HG03064 (cell line): ENCODE data around the gene ANKRD52.
"Not testable (repeated sequence)": the region's sequence is repeated elsewhere in the genome, so short reads cannot be mapped to it uniquely, and the experiment has no call there.

Experiments
- ATAC-seq: cut with Tn5 transposase; IDR thresholded peaks from one replicate; pipeline ENCODE4 v1.9.1; 2021; ENCODE audit warnings: low read depth; ENCODE audit not compliant: unreplicated experiment

Gene ANKRD52

GRCh38 chr12:56258068-56258819, at the start of gene ANKRD52:
ANKRD52 (minus strand) TSS chr12:56258384; CDS start chr12:56258269, 115 bp downstream.
- ATAC-seq, result peak; percentile 80

GRCh38 chr12:56307221-56307965, 49.2 kb upstream of the ANKRD52 start:
- no peak for ATAC-seq

GRCh38 chr12:56304872-56305590, 46.8 kb upstream of the ANKRD52 start:
- no peak for ATAC-seq

- no peak for ATAC-seq
These were observed 46.1 kb upstream of the ANKRD52 start for GRCh38 chr12:56304276-56304675.

GRCh38 chr12:56300644-56301464, 42.7 kb upstream of the ANKRD52 start:
- ATAC-seq, result no peak

GRCh38 chr12:56299853-56300643, 41.9 kb upstream of the ANKRD52 start, which contains the start of gene CS:
CS (minus strand) TSS chr12:56300330; CDS start chr12:56300201, 129 bp downstream.
- peak; percentile 87 for ATAC-seq

GRCh38 chr12:56299308-56299852, 41.2 kb upstream of the ANKRD52 start:
- no peak for ATAC-seq

GRCh38 chr12:56298828-56299227, 40.6 kb upstream of the ANKRD52 start:
- no peak for ATAC-seq

- no peak for ATAC-seq
These were observed 39.2 kb upstream of the ANKRD52 start for GRCh38 chr12:56297400-56297799.

GRCh38 chr12:56296295-56296694, 38.1 kb upstream of the ANKRD52 start:
- no peak for ATAC-seq

GRCh38 chr12:56293795-56294194, 35.6 kb upstream of the ANKRD52 start:
- ATAC-seq, result no peak

GRCh38 chr12:56288705-56289387, 30.7 kb upstream of the ANKRD52 start:
- ATAC-seq, result no peak

- ATAC-seq, result no peak
These were observed 28.1 kb upstream of the ANKRD52 start for GRCh38 chr12:56286044-56286830.

- ATAC-seq, result not testable (repeated sequence)
These were observed 26.1 kb upstream of the ANKRD52 start for GRCh38 chr12:56284263-56284662.

- ATAC-seq, result no peak
These were observed 24.4 kb upstream of the ANKRD52 start for GRCh38 chr12:56282579-56282978.

- no peak for ATAC-seq
These were observed 23.8 kb upstream of the ANKRD52 start for GRCh38 chr12:56282030-56282429.

GRCh38 chr12:56280849-56281248, 22.7 kb upstream of the ANKRD52 start:
- no peak for ATAC-seq

- no peak for ATAC-seq
These were observed 20.7 kb upstream of the ANKRD52 start for GRCh38 chr12:56278905-56279304.
